Stimulated activated CD4-positive, alpha-beta T cell treated with anti-CD3 and anti-CD28 coated beads, Interleukin-2, amount 100 ng/mL, for 24 hours (primary cell): ENCODE data around the gene JUND.

Experiments used
- DNase-seq, 2 donors: peaks; one replicate each; pipeline ENCODE4 v3.0.0-alpha.2; 2020

JUND gene

DNA sequence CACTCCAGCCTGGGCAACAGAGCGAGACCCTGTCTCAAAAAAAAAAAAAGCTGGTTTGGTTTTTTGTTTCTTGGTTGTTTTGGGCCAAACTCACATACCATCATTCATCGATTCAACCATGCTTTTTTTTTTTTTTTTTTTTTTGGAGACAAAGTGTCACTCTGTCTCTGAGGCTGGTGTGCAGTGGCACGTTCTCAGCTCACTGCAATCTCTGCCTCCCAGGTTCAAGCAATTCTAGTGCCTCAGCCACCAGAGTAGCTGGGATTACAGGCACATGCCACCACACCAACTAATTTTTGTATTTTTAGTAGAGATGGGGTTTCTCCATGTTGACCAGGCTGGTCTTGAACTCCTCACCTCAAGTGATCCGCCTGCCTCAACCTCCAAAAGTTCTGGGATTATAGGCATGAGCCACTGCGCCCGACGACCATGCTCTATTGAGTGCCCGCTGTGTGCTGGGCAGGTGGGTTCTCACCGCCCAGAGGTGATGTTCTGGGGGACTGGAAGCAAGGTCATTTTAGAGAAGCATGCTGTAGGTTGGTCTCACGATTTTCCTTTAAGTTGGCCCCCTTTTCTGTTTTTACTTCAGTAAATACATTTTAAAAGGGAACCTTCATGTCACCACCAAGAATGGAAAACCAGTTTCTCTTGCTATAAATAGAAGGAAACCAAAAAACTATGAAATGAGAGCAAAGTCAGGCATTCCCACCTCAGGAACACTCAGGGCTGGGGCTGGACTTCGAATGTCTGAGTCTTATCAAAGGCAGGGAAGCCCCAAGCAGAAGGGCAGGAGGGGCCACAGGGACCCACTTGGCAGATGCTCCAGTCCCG lies 8.3 kb upstream of the JUND start:
- DNase-seq, result no peak

DNA sequence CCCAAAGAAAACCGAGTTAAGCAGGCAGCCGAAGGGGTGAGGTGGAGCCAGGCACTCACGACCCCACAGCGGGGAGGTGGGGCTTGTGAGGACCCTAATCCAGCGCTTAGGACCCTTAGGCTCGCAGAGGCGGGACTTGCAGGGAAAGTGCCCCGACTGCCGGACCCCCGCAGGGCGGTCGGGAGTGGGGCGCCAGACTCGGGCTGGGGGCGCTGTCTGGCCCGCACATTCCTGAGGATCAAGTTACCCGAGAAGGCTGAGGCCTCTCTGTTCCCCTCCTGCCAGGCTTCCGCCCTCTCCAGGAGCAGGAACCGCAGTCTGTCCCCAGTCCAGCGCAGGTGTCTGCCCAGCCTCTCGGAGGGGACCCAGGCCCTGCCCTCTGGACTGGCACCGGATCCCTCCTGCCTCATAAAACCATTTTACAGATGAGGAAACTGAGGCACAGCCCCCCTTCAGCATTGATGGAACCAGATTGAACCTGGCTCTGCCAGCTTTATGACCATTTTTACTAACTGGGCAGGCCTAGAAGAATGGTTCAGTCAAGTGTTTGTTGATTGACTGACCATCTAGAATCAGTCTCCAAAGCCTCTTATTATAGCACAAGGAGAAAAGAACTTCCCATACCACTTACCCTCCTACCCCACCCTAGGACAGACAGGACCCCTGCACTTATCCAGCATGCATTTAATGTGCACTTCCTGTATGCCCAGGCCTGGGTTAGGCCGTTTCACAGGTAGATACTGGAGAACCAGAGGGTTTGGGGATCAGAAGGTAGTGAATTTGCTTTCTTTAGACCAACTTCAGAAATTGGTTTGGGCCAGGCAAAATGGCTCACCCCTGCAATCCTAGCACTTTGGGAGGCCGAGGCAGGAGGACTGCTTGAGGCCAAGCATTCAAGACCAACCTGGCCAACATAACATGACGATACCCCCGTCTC lies 6.7 kb upstream of the JUND start:
- no peak for DNase-seq

DNA sequence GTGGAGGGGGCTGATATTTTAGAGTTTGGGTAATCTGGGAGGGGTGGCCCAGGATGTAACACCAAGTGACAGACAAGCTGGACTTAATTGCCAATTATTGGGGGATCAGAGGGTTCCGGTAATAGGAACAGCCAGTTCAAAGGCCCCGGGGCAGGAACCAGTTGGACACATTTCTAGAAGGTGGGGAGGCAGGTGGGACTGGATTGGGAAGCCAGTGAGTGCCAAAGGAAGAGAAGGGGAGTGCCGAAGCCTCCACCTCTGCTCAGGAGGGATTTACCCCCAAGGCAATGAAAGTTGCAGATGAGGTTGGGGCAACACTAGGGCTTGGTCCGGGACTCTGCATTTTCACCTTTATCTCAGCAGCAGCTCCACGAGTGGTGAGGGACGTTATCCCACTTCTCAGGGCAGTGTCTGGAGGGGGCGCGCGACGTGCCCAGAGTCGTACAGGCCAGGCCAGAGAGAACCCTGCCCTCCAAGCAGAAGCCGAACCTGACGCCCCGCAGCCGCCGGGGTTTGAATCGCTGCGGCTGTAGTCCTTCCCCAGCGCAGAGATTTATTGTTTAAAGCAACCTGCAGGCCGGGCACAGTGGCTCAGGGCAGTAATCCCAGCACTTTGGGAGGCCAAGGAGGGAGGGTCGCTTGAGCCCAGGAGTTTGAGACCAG lies 5.7 kb upstream of the JUND start:
- no peak for DNase-seq

DNA sequence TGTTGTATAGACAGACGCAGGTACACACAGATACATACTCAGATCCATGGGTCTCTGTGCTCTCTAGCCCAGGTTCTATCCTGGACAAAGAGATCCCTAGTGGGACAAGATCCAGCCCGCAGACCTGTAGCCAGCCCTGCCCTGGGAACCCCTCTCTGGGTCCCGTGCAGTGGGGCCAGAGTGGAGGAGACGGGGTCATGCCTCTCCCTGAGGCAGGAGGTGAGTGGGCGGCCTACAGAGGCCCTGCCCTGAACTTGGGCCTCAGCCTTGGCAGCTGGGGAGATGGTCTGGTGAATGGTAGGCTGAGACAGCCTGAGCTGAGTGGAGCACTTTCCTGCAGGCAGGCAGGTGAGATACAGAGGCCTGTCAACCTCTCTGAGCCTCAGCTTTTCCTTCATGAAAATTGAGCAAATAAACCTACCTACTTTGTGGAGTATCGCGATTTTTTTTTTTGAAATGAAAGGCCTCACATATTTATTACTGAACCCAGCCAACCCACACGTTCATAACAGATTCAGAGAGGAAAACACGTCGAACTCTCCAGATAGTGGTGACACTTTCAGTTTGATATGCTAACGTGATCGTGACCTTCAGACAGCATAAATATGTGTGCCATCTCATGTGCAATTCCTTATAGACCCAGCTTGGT lies 3.4 kb upstream of the JUND start:
- DNase-seq, result peak; percentile 58 to 68

DNA sequence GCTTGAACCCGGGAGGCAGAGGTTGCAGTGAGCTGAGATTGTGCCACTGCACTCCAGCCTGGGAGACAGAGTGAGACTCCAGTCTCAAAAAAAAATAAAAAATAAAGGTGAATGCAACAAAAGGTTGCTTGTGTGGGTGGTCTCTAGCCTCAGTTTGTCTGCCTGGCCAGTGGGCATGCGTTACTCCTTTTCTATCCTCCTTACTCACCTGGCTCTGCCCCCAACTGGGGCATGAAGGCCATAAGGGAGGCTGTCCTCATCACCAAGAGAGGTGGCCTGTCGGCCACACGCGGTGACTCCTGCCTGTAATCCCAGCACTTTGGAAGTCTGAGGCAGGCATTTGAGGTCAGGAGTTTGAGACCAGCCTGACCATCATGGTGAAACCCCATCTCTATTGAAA lies 1.9 kb upstream of the JUND start:
- DNase-seq, result no peak

DNA sequence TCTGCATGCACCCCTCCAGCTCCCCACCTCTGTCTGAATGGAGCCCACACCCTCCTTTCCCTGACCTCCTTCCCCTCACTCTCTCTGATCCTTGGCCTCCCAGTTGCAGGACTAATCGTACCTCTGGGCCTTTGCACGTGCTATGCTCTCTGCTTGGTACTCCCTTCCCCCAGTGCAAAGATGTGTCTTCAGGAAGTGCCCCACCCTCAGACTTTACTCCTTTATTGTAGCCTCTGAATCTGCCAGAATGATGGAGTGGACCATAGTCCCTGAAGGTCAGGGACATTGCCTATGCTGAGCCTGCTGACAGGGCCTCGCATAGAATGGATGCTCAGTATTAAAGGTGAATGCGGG lies 1.3 kb upstream of the JUND start:
- DNase-seq, result no peak

DNA sequence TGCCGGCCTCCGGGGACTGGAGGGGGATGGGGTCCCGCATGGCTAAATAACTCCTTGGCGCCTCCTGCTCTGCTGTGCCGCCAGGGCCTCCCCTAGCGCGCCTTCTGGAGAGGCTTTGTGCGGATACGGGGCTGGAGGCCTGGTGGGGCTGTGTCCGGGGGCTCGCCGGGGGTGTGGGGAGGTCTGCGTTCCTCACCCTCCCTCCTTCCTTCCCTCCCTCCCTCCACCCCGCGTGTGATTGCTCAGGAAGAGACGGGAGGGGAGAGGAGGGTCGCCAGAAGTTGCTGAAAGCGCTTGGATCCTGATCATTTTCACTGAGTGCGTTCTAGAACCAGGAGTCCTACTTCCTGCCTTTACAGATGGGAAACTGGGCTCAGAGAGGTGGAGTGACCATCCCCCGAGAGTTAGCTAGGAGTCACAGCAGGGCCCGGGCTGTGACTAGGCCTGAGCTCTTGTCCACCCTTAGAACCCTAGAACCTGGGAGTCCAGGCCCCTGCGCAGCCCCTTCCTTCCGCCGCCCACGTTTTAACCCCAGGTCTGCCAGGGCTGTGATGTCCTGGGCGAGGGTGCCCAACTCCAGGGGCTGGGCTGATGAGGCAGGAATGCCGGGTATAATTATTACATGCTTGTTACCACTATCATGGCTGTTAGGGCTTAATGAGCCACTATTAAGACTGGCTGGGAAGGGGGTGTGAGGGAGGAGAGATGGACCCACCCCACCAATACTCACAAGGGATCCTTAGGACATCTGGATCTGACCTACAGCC lies 782 bp upstream of the JUND start:
- DNase-seq, result peak; percentile 48 to 50

DNA sequence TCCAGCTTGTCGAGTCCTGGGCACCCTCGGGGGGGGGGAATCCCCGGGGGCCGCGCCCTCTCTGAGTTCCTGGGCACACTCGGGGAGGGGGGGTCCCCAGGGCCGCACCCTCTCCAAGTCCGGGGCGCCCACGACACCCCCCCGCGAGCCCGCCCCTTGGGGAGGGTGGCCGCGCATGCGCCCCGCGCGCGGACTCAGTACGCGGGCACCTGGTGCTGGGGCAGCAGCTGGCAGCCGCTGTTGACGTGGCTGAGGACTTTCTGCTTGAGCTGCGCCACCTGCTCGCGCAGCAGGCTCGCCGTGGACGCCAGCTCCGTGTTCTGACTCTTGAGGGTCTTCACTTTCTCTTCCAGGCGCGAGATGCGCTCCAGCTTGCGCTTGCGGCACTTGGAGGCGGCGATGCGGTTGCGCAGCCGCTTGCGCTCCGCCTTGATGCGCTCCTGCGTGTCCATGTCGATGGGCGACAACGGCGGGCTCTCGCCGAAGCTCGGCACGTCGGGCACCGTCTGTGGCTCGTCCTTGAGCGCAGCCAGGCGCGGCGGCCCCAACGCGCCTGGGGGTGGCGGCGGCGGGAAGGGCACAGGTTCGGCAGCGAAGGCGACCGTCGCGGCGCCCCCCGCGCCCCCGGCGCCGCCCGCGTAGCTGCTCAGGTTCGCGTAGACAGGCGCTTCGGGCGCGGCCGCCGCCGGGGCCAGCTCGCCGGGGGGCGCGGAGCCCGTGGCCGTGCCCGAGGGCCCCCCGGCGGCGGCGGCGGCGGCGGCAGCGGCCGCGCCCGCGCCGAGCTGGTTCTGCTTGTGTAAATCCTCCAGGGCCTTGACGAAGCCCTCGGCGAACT lies 958 bp downstream of the JUND start:
- peak; percentile 78 to 80 for DNase-seq

DNA sequence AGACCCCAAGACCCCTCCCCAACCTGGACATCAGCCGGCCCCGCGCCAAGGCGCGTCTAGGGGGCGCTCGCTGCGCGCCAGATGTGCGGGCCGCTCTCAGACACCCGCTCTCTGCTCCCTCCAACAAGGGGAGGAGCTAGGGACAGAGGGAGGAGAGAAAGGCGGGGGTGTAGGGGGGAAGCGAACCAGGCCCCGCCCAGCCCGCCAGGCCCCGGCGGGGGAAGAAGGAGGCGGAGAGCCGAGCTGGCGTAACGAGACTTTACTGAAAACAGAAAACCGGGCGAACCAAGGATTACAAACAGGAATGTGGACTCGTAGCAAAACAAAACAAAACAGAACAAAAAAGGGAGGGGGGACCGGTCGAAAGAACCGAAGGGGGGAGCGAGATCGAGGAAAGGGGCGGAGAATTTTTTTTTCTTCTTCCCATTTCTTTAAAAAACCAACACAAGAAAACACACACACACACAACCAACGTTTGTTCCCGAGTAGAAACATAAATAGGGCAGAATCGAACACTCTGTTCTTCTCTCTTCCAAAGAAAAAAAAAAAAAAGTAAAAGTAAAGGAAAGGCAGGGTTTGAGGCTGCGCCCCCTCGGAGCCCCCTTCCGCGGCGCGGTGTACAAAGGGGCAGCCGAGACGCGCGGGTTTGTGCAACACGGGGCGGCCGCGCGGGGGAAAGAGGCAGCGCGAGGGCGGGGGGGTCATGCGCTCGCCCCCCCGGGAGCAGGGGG lies 1.7 kb downstream of the JUND start:
- peak; percentile 89 to 92 for DNase-seq

DNA sequence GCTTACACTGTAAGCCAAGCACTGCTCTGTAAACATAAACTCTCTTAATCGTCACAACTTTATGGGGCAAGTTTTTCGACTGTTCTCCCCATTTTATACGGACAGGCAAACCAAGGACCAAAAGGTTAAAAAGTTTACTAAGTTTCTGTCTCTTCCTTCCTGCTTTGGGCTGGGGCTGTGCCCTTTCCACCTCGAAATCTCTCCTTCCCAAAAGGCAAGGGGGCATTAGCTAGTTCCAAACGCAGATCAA lies 2.2 kb downstream of the JUND start:
- DNase-seq, result no peak

DNA sequence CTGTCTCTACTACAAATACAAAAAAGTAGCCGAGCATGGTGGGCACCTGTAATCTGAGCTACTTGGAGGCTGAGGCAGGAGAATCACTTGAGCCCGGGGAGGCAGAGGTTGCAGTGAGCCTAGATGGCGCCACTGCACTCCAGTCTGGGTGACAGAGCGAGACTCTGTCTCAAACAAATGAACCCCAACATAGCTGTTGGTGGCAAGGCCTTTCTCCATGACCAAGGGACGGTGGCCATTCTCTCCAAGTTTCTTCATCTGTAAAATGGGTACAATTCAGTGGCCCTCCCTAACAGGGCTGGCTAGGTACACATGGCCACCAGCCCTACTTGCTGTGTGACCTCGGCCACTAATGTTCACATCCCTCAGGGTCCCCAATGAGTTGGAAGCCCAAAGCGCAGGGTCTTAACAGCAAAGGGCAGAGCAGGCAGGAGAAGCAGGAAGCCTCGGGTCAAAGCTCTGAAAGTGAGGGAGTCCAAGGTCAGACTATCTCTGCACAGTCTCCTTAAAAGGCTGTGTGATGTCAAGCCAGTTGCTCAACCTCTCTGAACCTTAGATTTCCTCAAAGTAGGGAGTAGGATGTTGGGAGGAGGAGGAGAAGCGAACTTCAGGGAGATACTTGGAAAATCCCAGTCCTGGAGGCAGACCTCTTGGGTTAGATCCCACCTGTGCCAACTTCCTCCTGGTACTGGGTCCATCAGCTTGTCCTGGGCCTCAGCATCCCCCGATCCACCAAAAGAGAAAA lies 2.7 kb downstream of the JUND start:
- DNase-seq, result peak; percentile 56 to 63

DNA sequence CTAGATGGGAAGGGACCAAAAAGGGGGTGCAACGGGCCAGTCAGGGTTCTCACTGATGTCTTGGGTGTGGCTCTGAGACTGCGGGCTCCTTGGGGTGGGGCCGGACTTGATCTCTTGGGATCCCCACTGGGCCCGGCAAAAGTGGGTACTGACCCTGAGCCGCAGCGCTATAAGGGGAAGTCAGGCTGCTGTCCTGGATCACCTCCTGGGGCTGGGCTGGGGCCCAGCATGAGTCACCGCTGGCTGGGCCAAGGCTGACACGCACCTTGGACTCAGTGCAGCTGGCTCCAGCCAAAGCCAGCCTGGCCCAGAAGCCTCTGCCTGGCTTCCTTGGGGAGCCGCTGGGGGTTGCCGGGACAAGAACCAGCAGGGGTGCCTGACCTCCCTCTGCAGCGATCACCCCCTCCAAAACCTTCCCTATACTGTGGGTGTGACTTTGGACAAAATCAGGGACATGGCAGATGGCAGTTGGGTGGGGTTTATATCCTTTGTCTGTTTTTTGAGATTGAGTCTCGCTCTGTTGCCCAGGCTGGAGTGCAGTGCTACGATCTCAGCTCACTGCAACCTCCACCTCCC lies 6.6 kb downstream of the JUND start:
- no peak for DNase-seq

DNA sequence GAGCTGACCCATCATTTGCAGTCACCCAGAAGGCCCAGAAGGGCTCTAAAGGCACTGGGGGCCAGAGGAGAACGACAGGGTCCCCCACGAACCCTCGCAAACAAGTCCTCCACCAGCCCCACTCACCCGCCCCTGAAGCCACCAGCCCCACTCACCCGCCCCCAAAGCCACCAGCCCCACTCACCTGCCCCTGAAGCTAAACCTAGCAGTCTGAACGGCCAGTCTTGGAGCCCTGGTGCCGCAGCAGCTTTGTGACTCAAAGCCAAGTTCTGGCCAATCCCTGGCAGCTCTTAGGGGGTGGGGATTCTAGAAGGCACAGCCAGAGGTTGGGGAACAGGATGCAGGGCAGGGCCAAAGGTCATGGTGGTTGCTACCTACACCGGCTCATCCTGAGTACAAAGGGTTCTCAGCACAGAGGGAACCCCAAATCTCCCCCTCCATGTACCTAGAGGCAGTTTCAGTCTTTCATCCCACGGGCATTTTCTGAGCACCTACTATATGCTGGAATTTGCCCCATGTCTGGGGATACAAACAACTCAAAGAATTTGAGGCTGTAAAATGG lies 7.1 kb downstream of the JUND start, which contains the start of gene IQCN:
IQCN (minus strand) TSS at position 234 of the 562 bp plus-strand sequence. CDS start 4,974 bp downstream, outside the sequence.
- no peak for DNase-seq

DNA sequence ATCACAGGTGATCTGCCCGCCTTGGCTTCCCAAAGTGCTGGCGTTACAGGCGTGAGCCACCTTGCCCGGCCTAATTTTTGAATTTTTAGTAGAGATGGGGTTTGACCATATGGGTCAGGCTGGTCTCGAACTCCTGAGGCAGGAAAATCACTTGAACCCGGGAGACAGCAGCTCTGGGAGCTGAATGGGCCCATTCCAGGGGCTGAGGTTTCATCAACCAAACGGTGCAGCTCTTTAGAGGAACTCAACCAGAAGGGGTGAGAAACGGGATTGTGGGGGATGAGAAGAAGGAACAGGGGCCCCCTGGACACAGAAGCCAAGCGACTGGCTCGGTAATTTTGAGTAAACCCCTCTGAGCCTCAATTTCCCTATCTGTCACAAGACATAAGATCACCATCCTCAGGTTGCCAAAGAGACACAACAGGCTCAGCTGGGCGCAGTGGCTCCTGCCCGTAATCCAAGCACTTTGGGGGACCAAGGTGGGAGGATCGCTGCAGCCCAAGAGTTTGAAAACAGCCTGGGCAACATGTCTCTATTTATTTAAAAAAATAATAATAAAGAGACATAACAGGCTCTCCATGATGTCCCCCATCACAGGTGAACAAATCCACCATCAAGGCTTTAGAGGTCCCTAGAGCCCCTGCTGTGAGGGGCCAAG lies 7.7 kb downstream of the JUND start:
- no peak for DNase-seq

DNA sequence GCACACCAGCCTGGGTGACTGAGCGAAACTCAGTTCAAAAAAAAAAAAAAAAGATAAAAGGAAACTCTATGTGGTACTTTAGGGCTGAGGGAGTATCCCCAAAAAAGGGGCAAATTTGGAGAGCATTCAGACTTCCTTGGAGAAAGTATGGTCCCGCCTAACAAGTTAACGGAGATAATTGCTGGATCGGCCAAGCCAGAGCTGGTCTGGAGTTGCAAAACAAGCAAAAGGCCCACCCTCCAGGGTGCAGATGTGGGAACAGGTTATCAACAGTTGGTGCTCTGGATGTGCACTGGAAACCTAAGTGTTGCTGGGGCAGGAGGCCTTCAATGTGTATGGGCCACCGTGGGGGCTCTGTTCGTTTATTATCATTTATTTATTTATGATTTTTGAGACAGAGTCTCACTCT lies 10.0 kb downstream of the JUND start:
- DNase-seq, result no peak

DNA sequence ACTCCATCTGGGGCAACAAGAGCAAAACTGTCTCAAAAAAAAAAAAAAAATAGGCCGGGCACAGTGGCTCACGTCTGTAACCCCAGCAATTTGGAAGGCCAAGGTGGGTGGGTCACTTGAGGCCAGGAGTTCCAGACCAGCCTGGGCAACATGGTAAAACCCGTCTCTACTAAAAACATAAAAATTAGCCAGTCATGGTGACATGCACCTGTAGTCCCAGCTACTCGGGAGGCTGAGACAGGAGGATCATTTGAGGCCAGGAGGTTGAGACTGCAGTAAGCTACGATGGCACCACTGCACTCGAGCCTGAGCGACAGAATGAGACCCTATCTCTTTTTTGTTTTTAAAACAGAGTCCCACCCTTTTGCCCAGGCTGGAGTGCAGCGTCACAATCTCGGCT lies 11.1 kb downstream of the JUND start:
- DNase-seq, result no peak

DNA sequence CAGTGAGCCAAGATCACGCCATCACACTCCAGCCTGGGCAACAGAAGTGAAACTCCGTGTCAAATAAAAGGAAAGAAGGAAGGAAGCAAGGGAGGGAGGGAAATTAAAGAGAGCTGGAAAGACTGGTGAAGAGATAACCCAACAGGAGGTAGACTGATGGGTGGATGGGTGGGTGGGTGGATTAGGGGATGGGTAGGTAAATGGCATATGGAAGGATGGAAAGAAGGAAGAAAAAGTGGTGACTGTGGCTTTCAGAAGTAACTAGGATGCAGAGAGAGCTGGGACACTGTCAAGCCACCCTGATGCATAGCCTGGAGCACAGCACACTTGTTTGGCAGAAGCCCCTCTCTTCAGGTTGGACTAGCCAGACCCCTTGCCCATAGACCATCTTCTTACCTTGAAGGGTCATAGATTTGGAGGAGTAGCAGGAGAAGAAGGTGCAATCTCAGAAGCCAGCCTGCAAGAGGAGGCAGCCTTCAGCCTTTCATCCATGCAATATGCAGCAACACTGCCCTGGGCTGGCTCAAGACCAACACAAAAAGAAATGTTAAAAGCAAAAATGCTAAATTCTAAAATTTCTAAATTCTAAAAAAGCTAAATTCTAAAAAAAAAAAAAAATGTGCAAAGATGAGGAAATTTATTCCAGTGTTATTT lies 12.2 kb downstream of the JUND start:
- no peak for DNase-seq
